ENCODE data around the gene ADAMTSL1. TPM values are rescaled to one million over a fixed set of nuclear protein-coding genes. Genes with fewer than 3 reads are reported as not detected.

The ADAMTSL1 gene
- total RNA-seq, 4 donors from 2014 or later, result 2.8 to 26.4 (median 9.4) TPM

DNA sequence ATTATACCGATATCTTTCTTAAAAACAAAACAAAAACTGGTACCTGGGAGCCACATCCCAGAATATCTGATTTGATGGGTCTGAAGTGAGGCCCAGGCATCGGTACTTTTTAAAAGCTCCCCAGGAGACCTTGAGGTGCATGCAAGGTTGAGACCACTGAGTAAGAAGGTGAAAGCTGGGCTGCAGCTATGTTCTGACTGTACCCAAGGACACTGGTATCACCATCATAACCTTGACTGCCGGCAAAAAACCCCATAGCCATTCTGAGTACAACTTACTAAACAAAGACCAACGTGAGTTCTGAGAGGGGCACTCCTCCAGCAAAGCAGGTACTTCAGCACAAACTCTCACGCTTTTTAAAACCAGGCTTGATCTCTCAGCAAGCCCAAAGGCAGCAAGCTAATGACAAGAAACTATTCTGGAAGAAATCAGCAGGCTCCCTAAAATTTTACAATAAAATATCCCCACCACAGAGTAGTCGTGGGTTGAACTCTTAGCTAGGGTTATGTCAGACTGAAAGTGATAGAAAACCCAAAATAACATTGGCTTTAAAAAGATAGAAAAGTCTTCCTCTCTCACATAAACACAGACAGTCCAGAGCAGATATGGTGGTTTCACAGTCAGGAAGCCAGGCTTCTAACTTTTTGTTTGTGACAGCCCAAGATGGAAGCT lies 295.1 kb downstream of the ADAMTSL1 start:
- Histone ChIP-seq H3K27me3 (no peaks in the 10 kb centered on the region), H3K4me1 (no peaks in the 10 kb centered on the region)
- no peak for TF ChIP-seq POLR2A (IDR thresholded peaks at IDR 0.05)
- TF ChIP-seq, protein P1, sequence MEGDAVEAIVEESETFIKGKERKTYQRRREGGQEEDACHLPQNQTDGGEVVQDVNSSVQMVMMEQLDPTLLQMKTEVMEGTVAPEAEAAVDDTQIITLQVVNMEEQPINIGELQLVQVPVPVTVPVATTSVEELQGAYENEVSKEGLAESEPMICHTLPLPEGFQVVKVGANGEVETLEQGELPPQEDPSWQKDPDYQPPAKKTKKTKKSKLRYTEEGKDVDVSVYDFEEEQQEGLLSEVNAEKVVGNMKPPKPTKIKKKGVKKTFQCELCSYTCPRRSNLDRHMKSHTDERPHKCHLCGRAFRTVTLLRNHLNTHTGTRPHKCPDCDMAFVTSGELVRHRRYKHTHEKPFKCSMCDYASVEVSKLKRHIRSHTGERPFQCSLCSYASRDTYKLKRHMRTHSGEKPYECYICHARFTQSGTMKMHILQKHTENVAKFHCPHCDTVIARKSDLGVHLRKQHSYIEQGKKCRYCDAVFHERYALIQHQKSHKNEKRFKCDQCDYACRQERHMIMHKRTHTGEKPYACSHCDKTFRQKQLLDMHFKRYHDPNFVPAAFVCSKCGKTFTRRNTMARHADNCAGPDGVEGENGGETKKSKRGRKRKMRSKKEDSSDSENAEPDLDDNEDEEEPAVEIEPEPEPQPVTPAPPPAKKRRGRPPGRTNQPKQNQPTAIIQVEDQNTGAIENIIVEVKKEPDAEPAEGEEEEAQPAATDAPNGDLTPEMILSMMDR (IDR thresholded peaks at IDR 0.05), result no peak

DNA sequence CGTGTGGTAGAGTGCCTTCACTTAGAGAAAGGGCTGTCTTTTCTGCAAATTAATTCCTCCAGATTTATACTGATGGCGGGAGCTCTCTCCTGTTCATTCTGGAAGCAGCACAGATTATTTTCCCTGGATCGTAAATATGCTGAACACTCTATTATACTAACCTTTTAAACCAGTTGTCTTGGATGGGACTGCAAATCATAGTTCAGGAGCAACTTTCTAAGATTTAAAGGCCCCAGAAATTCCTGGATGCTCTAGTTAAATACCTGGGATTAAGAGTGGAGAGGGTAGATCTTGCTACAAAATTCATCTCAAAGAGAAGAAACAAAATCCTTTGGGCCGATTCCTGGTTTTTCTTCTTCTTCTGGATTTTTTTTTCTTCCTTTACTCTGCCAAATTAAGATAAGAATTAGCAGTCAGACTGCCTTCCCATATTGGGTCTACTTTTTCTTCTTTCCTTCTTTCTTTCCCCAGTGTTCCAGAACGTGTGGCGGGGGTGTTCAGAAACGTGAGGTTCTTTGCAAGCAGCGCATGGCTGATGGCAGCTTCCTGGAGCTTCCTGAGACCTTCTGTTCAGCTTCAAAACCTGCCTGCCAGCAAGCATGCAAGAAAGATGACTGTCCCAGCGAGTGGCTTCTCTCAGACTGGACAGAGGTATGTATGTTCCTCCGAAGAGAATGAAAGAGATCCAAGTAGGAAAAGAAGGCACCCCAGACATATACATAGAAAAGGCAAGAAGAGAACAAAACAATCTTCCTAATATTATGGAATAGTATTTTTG lies 296.4 kb downstream of the ADAMTSL1 start:
- Histone ChIP-seq H3K4me3 (no peak overlapping the region), H3K27ac (no peak overlapping the region), H3K27me3 (no peaks in the 10 kb centered on the region), H3K36me3 (no peaks in the 10 kb centered on the region), H3K9me3 (no peaks in the 10 kb centered on the region), H3K4me1 (no peaks in the 10 kb centered on the region)
- no peak for TF ChIP-seq POLR2A (IDR thresholded peaks at IDR 0.05)
- TF ChIP-seq, protein P1 (IDR thresholded peaks at IDR 0.05), result no peak
- no peak for DNase-seq

More for the DNA sequence above, 295.1 kb downstream of the ADAMTSL1 start:
- DNase-seq, result no peak
- Histone ChIP-seq H3K4me3 (no peak overlapping the region), H3K27ac (no peak overlapping the region), H3K36me3 (no peaks in the 10 kb centered on the region), H3K9me3 (no peaks in the 10 kb centered on the region)

DNA sequence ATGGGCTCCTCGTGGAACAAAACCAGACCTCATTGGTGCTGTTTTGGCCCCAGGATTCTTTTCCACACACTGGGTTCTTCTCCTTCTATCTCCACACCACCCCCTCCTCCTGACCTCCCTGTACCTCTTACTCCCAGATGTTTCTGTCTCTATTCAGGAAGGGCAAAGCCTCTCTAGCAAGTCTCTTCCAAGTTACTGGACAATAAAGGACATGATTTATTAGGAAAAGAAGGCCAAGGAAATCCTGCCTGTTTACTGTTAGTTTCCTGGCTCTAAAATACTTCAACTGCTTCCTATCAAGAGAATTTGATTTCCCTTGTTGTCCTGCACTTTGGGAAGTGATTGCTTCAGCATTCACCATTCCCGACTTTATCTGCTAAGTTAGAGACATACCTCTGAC lies 297.1 kb downstream of the ADAMTSL1 start:
- no peak for TF ChIP-seq POLR2A (IDR thresholded peaks at IDR 0.05)
- TF ChIP-seq, protein P1 (IDR thresholded peaks at IDR 0.05), result no peak

DNA sequence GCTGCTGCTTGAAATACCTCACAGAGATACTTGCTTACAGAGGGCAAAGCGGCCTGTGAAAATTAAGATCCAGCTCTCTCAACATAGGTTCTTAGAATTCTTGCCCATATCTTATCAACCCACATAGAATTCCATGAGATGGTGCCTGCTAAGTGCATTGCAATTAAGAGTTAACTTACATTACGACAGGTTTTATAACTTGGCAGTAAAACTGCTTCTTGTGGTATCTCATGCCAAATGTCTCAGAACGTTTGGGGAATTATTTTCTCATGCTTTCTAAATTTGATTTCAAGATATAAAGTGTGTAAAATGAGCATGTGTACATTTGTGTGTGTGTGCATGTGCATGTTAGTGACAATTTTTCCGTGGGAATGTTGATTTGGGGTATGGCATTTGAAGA lies 297.8 kb downstream of the ADAMTSL1 start:
- no peak for DNase-seq

More for the DNA sequence above, 297.1 kb downstream of the ADAMTSL1 start:
- Histone ChIP-seq H3K36me3 (no peaks in the 10 kb centered on the region), H3K27ac (no peak overlapping the region), H3K27me3 (no peaks in the 10 kb centered on the region), H3K9me3 (no peaks in the 10 kb centered on the region), H3K4me1 (peaks cover 0 to 2% (median 0%) of the 10 kb centered on the region in 4 donors), H3K4me3 (no peak overlapping the region)
- no peak for DNase-seq

DNA sequence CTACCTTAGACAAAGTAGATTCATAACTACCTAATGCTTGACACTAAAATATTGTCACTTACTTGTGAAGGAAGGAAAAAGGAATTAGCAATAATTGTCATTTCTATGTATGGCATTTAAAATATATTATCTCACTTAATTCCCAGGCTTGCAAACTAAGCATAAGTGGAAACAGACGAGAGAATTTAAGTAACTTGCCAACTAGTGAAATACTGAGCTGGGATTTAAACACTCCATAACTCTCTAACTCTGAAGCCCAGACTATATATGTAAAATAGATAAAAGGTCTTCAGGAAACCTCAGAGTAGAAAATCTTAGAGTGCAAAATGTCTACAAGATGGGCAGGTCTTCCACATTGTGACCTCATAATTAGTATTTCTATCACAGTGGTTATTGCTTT lies 301.3 kb downstream of the ADAMTSL1 start:
- no peak for DNase-seq
- Histone ChIP-seq H3K9me3 (no peaks in the 10 kb centered on the region), H3K4me1 (peaks cover 0 to 7% (median 0%) of the 10 kb centered on the region in 4 donors), H3K27ac (no peak overlapping the region), H3K4me3 (no peak overlapping the region), H3K36me3 (no peaks in the 10 kb centered on the region), H3K27me3 (no peaks in the 10 kb centered on the region)
- no peak for TF ChIP-seq POLR2A (IDR thresholded peaks at IDR 0.05)
- TF ChIP-seq, protein P1 (IDR thresholded peaks at IDR 0.05), result no peak

More for the DNA sequence above, 297.8 kb downstream of the ADAMTSL1 start:
- Histone ChIP-seq H3K27ac (no peak overlapping the region), H3K4me1 (peaks cover 0 to 7% (median 0%) of the 10 kb centered on the region in 4 donors), H3K4me3 (no peak overlapping the region), H3K36me3 (no peaks in the 10 kb centered on the region), H3K9me3 (no peaks in the 10 kb centered on the region), H3K27me3 (no peaks in the 10 kb centered on the region)
- TF ChIP-seq POLR2A (IDR thresholded peaks at IDR 0.05), result no peak
- TF ChIP-seq, protein P1 (IDR thresholded peaks at IDR 0.05), result no peak
